COLO829 (cell line): ENCODE data around the gene PHF23.

Source experiments
- DNase-seq: peaks from one replicate; pipeline ENCODE4 v3.0.0; 2012; ENCODE audit warnings: low spot score

Gene PHF23

GRCh38 chr17:7203391-7203790, 35.9 kb downstream of the PHF23 start:
- no peak for DNase-seq

- DNase-seq: no peak
Measured at GRCh38 chr17:7196651-7197401, 42.4 kb downstream of the PHF23 start.

- no peak for DNase-seq
Measured at GRCh38 chr17:7195971-7196370, 43.3 kb downstream of the PHF23 start.

DNA sequence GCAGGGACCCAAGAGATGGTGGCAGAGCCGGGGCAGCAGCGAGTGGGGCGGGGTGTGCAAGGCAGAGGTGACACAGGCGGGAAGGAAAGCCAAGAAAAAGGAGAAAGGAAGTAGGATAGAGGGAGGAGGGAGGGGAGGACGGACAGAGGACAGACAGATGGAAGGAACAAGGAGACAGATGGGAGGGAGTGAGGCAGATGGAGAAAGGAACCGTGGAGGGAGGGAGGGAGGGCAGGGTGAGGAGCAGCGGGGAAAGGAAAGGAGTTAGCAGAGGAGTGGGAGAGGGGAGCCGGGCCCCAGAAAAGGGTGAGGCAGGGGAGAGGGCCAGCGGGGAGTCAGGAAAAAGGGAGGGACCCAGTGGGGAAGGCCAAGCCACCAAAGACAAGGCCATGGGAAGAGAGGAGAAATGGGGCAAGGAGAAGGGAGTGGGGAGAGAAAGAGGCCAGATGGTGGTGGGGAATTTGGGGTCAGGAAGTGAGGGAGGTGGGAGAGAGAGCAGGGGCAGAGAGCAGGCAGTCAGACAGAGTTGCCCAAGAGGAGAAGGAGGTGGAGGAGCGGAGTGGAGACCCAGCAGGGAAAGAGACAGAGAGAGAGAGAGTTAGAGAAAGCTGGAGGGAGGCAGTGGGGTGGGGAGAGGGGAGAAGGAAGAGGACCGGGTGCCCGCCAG, 46.9 kb downstream of the PHF23 start:
- DNase-seq: no peak

DNA sequence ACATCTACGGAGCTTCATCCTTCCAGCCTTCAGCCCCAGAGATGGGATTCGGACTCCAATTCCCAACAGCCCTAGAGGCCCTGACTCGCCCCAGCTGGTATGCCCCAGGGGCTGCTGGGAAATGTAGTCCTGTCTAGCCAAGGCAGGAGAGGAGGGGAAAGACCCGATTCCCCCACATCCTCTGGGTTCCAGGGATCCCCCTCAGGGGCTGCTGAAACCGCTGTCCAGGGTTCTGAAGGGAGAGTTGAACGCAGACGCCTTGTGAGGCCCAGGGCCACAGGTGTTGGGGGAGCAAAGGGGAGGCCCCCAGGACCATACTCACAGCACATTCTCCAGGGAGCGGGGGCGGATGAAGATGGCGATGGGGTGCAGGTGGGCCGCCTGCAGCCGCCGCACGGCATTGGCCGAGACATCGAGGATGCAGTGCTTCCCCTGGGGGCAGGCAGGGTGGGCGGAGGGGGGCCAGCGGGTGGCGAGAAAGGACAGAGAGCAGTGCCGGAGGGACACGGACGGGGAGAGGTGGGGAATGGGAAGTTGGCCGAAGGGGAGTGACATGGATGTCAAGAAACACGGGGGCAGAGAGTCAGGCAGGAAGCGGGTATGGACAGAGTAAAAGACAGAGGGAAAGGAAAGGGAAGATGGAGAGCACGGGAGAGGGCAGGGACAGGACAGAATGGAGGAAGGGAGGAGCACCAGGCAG, 47.5 kb downstream of the PHF23 start:
- DNase-seq: peak; percentile 67

DNA sequence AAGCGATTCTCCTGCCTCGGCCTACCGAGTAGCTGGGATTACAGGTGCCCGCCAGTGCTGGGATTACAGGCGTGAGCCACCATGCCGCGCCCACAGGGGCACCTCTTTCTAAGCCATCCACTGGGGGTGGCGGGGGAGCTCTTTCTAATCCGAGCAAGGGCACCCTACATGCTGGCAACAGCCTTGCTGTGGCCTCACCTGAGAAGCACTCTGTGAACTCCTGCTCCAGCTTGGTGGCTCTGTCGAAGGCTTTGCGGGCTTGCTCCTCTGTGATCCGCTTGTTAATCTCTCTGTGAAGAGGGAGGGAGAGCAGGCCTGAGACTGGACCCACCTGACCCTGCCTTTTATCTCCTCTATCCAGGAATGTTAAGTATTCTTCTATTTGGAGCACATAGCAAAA, 48.2 kb downstream of the PHF23 start:
- DNase-seq: no peak

DNA sequence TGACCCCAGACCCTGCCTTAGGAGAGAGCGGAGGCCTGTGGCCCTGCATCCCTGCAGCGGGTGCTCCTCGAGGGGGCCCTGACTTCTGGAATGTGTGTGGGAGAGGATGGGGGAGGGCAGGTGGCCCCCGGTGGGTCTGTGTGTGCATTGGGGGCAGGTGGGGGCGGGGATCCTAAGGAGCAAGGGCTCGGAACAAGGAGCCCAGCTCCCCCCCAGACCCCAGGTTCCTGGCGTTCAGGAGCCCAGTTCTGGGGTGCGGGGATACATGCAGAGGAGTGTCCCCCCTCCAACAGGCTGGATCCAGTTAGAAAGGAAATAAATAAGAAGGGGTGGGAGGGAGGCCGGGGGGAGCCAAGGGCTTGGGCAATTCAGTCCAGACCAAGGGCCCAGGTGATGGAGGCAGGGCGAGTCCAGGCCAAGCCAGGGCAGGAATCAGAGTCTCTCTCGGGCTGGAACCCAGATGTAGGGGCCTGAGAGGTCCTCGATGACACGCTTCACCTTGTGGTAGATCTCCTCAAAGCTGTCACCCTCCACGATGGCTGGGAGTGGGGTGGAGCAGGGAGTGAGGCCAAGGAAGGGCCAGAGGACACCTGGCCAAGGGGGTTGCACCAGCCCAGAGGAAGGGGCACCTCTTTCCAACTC, 48.9 kb downstream of the PHF23 start:
- DNase-seq: no peak

- no peak for DNase-seq
Measured at GRCh38 chr17:7186241-7186640, 53.0 kb downstream of the PHF23 start.
